H9 (cell line): ENCODE data around the gene ARHGAP22. TPM values are rescaled to one million over a fixed set of nuclear protein-coding genes. Genes with fewer than 3 reads are reported as not detected.

Experiments used
- DNase-seq: peaks from one replicate; pipeline ENCODE4 v3.0.0-alpha.2; 2017
- H2AFZ ChIP-seq: one replicate; pipeline ENCODE4 v1.6.1; 2013; ENCODE audit warnings: mild to moderate bottlenecking, low read length, control low read depth, moderate library complexity
- H2AK5ac ChIP-seq: 2 replicates; pipeline ENCODE4 v1.6.1; 2013; ENCODE audit warnings: low read length, control low read depth, mixed read lengths; ENCODE audit not compliant: insufficient read length
- H2BK120ac ChIP-seq: one replicate; pipeline ENCODE4 v1.6.1; 2013; ENCODE audit warnings: low read depth, mild to moderate bottlenecking, low read length, control low read depth, inconsistent platforms; ENCODE audit not compliant: poor library complexity, severe bottlenecking
- H2BK12ac ChIP-seq: 2 replicates; pipeline ENCODE4 v1.6.1; 2013; ENCODE audit warnings: low read length, control low read depth, mixed read lengths, low read depth; ENCODE audit not compliant: insufficient read length
- H2BK15ac ChIP-seq: 2 replicates; pipeline ENCODE4 v1.6.1; 2013; ENCODE audit warnings: low read depth, low read length, control low read depth
- H2BK20ac ChIP-seq: one replicate; pipeline ENCODE4 v1.6.1; 2013; ENCODE audit warnings: low read depth, mild to moderate bottlenecking, low read length, control low read depth, inconsistent platforms; ENCODE audit not compliant: poor library complexity, severe bottlenecking
- H2BK5ac ChIP-seq: 2 replicates; pipeline ENCODE4 v1.6.1; 2013; ENCODE audit warnings: low read length, control low read depth, mixed read lengths; ENCODE audit not compliant: insufficient read length
- H3K14ac ChIP-seq: 2 replicates; pipeline ENCODE4 v1.6.1; 2013; ENCODE audit warnings: low read length, control low read depth; ENCODE audit not compliant: insufficient read depth
- H3K18ac ChIP-seq: 2 replicates; pipeline ENCODE4 v1.6.1; 2013; ENCODE audit warnings: low read depth, mild to moderate bottlenecking, mixed read lengths, low read length, control low read depth; ENCODE audit not compliant: insufficient read length
- H3K23ac ChIP-seq: 2 replicates; pipeline ENCODE4 v1.6.1; 2013; ENCODE audit warnings: low read length, control low read depth, mixed read lengths, low read depth; ENCODE audit not compliant: insufficient read length
- H3K23me2 ChIP-seq: 2 replicates; pipeline ENCODE4 v1.6.1; 2013; ENCODE audit warnings: low read depth, mild to moderate bottlenecking, mixed read lengths, low read length, control low read depth; ENCODE audit not compliant: insufficient read length, poor library complexity, severe bottlenecking
- H3K27ac ChIP-seq: 2 replicates; pipeline ENCODE4 v1.5.1; 2013; ENCODE audit warnings: low read length, control low read depth, mixed read lengths, low read depth; ENCODE audit not compliant: insufficient read length
- H3K27me3 ChIP-seq: 2 replicates; pipeline ENCODE4 v1.6.1; 2013; ENCODE audit warnings: low read length, control low read depth, inconsistent platforms; ENCODE audit not compliant: insufficient read depth
- H3K4ac ChIP-seq: 2 replicates; pipeline ENCODE4 v1.6.1; 2013; ENCODE audit warnings: low read depth, mild to moderate bottlenecking, control low read depth, inconsistent platforms, low read length, moderate library complexity
- H3K4me1 ChIP-seq: 2 replicates; pipeline ENCODE4 v1.6.1; 2013; ENCODE audit warnings: low read length, control low read depth, inconsistent platforms; ENCODE audit not compliant: insufficient read depth
- H3K4me2 ChIP-seq: 2 replicates; pipeline ENCODE4 v1.6.1; 2013; ENCODE audit warnings: low read length, control low read depth, mixed read lengths; ENCODE audit not compliant: insufficient read length, insufficient read depth
- H3K56ac ChIP-seq: 2 replicates; pipeline ENCODE4 v1.6.1; 2013; ENCODE audit warnings: low read depth, mild to moderate bottlenecking, mixed read lengths, low read length, control low read depth; ENCODE audit not compliant: insufficient read length
- H3K79me1 ChIP-seq: 2 replicates; pipeline ENCODE4 v1.6.1; 2013; ENCODE audit warnings: low read depth, mild to moderate bottlenecking, moderate library complexity, low read length, control low read depth, inconsistent platforms; ENCODE audit not compliant: insufficient read depth, poor library complexity, severe bottlenecking
- H3K79me2 ChIP-seq: 2 replicates; pipeline ENCODE4 v1.6.1; 2013; ENCODE audit warnings: low read length, control low read depth, inconsistent platforms; ENCODE audit not compliant: insufficient read depth
- H3K9ac ChIP-seq: 2 replicates; pipeline ENCODE4 v1.6.1; 2013; ENCODE audit warnings: low read length, control low read depth, mixed read lengths; ENCODE audit not compliant: insufficient read length; ENCODE audit errors: extremely low read depth
- H3K9me3 ChIP-seq: one replicate; pipeline ENCODE4 v1.6.1; 2013; ENCODE audit warnings: low read depth, low read length, inconsistent platforms; ENCODE audit not compliant: control insufficient read depth
- H3T11ph ChIP-seq: one replicate; pipeline ENCODE4 v1.6.1; 2013; ENCODE audit warnings: mild to moderate bottlenecking, low read length, control low read depth, inconsistent platforms
- H4K20me1 ChIP-seq: one replicate; pipeline ENCODE4 v1.6.1; 2013; ENCODE audit not compliant: control insufficient read depth, insufficient read length, insufficient read depth
- H4K5ac ChIP-seq: 2 replicates; pipeline ENCODE4 v1.6.1; 2013; ENCODE audit warnings: low read depth, mild to moderate bottlenecking, mixed read lengths, low read length, control low read depth; ENCODE audit not compliant: insufficient read length
- H4K8ac ChIP-seq: replicated peaks from 2 replicates; pipeline ENCODE4 v1.6.1; 2013; ENCODE audit warnings: low read length, control low read depth, mixed read lengths, low read depth; ENCODE audit not compliant: insufficient read length
- H4K91ac ChIP-seq: 2 replicates; pipeline ENCODE4 v1.6.1; 2013; ENCODE audit warnings: low read depth, mild to moderate bottlenecking, moderate library complexity, mixed read lengths, low read length, control low read depth; ENCODE audit not compliant: insufficient read length
- H3K27ac Mint-ChIP-seq, 3 experiments: 2 replicates in 2 of 3; 3 replicates in 1 of 3; pipeline ENCODE4 v1.8.0; 2020 to 2021; ENCODE audit warnings: mixed read lengths in 3 of 3, mild to moderate bottlenecking in 1 of 3, moderate library complexity in 1 of 3
- H3K27me3 Mint-ChIP-seq: 2 replicates; pipeline ENCODE4 v1.8.0; 2021; ENCODE audit warnings: low read depth, mild to moderate bottlenecking, moderate library complexity, mixed read lengths
- H3K36me3 Mint-ChIP-seq, 3 experiments: 2 replicates in 2 of 3; 3 replicates in 1 of 3; pipeline ENCODE4 v1.8.0; 2020 to 2021; ENCODE audit warnings: low read depth in 3 of 3, mixed read lengths in 3 of 3; ENCODE audit not compliant: insufficient read depth in 1 of 3
- H3K4me1 Mint-ChIP-seq, 2 experiments: 2 replicates each; pipeline ENCODE4 v1.8.0; 2020; ENCODE audit warnings: mixed read lengths in 2 of 2
- H3K4me3 Mint-ChIP-seq, 2 experiments: 2 replicates in 1 of 2; 3 replicates in 1 of 2; pipeline ENCODE4 v1.8.0; 2020 to 2021; ENCODE audit warnings: mild to moderate bottlenecking in 2 of 2, mixed read lengths in 2 of 2, moderate library complexity in 1 of 2
- H3K9me3 Mint-ChIP-seq, 2 experiments: 2 replicates in 1 of 2; 3 replicates in 1 of 2; pipeline ENCODE4 v1.8.0; 2020; ENCODE audit warnings: mild to moderate bottlenecking in 2 of 2, mixed read lengths in 2 of 2, moderate library complexity in 1 of 2
- WGBS: extraction: QIAGEN DNeasy Blood & Tissue Kit; methylation state at CpG from one replicate; pipeline ENCODE4 v1.1.7; 2013; ENCODE audit warnings: missing lambda C conversion rate, low lambda C conversion rate, mixed read lengths; ENCODE audit not compliant: insufficient read length; ENCODE audit errors: extremely low coverage; 5-methylcytosine and 5-hydroxymethylcytosine counted together
- total RNA-seq: library from RNA; stranded (reverse); gene quantifications from 2 replicates; pipeline ENCODE4 v1.2.1, GENCODE V29; 2021
- TF ChIP-seq, protein P1 (sequence below): fragments of 200-600 bp; sonication (generic); conservative IDR thresholded peaks from 3 replicates; pipeline ENCODE4 v1.8.0; 2021; ENCODE audit warnings: antibody characterized with exemption, mild to moderate bottlenecking

The ARHGAP22 gene
- total RNA-seq, 1 experiment from 2014 or later, result 7.4 TPM

DNA sequence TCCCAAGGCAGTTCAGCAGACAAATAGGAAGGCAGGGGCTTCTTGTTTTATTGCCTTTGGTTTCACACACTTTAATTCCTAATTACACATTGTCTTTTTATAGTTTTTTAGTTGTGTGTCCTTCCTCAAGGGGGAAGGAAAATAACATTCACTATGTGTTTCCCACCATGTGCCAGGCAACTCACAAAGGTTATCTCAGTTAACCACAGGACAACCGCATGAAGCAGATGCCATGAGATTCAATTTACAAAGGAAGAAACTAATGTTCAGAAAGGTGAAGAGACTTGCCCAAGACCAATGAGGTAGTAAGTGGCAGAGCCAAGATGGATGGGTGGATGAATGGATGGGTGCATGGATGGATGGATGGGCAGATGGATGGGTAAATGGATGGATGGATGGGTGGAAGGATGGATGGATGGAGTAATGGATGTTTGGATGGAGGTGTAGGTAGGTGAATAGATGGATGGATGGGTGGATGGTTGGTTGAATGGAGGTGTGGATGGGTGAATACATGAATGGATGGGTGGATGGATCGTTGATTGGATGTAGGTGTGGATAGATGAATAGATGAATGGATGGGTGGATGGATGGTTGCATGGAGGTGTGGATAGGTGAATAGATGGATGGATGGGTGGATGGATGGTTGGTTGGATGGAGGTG is 77.9 kb downstream of the ARHGAP22 start:
- Histone ChIP-seq H3K4ac (no peak overlapping the region), H3K27me3 (no peaks in the 10 kb centered on the region), H2BK5ac (no peak overlapping the region), H3K4me2 (no peak overlapping the region), H3K23me2 (peaks cover 6% of the 10 kb centered on the region), H4K8ac (no peak overlapping the region), H3K9me3 (no peaks in the 10 kb centered on the region), H3K79me1 (no peaks in the 10 kb centered on the region), H2BK15ac (no peak overlapping the region), H3T11ph (no peak overlapping the region), H3K27ac (no peak overlapping the region), H2AFZ (no peak overlapping the region), H3K9ac (no peak overlapping the region), H3K18ac (no peak overlapping the region), H2BK120ac (no peak overlapping the region), H3K4me1 (no peaks in the 10 kb centered on the region), H4K91ac (no peak overlapping the region), H3K79me2 (no peaks in the 10 kb centered on the region; the same call in 1 of the 2 replicates), H3K56ac (no peak overlapping the region), H2BK12ac (no peak overlapping the region), H3K23ac (no peak overlapping the region), H4K5ac (no peak overlapping the region), H2BK20ac (no peak overlapping the region), H3K14ac (no peak overlapping the region), H4K20me1 (no peaks in the 10 kb centered on the region), H2AK5ac (no peak overlapping the region)
- 100% methylated on average over 1 of the region's 2 CpGs for WGBS
- H3K27ac Mint-ChIP-seq, result no peak overlapping the region; a peak in 1 of 7 replicates
- peaks cover 15% of the 10 kb centered on the region for H3K27me3 Mint-ChIP-seq
- peak; percentile 1 for DNase-seq
- H3K4me3 Mint-ChIP-seq, result no peak overlapping the region
- TF ChIP-seq, protein P1, sequence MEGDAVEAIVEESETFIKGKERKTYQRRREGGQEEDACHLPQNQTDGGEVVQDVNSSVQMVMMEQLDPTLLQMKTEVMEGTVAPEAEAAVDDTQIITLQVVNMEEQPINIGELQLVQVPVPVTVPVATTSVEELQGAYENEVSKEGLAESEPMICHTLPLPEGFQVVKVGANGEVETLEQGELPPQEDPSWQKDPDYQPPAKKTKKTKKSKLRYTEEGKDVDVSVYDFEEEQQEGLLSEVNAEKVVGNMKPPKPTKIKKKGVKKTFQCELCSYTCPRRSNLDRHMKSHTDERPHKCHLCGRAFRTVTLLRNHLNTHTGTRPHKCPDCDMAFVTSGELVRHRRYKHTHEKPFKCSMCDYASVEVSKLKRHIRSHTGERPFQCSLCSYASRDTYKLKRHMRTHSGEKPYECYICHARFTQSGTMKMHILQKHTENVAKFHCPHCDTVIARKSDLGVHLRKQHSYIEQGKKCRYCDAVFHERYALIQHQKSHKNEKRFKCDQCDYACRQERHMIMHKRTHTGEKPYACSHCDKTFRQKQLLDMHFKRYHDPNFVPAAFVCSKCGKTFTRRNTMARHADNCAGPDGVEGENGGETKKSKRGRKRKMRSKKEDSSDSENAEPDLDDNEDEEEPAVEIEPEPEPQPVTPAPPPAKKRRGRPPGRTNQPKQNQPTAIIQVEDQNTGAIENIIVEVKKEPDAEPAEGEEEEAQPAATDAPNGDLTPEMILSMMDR, result no peak
- H3K4me1 Mint-ChIP-seq, result peaks cover 18 to 24% of the 10 kb centered on the region in 2 experiments
- peaks cover 3 to 6% of the 10 kb centered on the region in 2 experiments; a peak in 2 of 5 replicates for H3K9me3 Mint-ChIP-seq
- peaks cover 0 to 3% (median 0%) of the 10 kb centered on the region in 3 experiments; a peak in 1 of 7 replicates for H3K36me3 Mint-ChIP-seq
